ENCODE data around the gene KIF3C. TPM values are rescaled to one million over a fixed set of nuclear protein-coding genes. Genes with fewer than 3 reads are reported as not detected.

The KIF3C gene
- total and polyA plus RNA-seq, 9 of the 15 experiments (the other 6 are each of a cell fraction or from before 2014, with no cell fraction given) = 0.69 to 6.7 (median 3.3) TPM

DNA sequence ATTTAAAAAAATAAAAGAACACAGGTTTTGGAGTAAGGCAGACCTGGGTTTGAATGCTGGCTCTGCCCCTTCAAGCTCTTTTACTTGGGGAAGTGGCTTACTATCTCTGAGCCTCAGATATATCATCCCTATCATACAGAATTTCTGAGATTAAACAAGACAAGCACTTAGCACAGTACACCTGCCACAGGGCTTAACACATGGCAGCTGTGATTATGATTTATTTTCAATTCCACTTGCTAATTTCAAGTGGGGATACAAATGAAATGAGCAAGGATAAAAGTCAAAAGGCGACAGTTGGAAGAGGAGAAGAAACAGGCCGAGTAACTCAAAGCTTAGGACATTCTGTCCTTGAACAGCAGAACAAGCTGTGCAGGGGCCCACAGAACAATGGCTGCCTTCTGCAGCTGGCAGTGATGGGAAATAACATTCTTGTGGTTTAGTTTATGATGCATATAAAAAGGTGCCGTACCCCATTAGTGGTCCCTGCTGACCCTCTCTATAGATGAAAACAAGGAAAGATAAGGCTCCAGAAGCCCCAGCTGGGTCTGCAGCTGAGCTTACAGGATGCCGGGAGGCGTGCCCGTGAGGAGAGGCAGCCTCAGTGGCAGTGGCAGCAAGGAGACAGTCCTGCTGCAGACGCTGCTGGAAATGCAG, 45.3 kb downstream of the KIF3C start:
- no peak for DNase-seq (ENCODE audit: extremely low read depth in 1 of 4, low spot score in 3 of 4)
- Histone ChIP-seq H2AFZ (ENCODE audit: low read depth, low read length) (no peak overlapping the region), H3K27ac (ENCODE audit: extremely low read depth, low read depth, low read length) (no peak overlapping the region), H3K9me1 (ENCODE audit: control insufficient read depth, insufficient read depth, low read length) (no peaks in the 10 kb centered on the region), H3K79me2 (ENCODE audit: control insufficient read depth, insufficient read depth, low read length) (no peaks in the 10 kb centered on the region), H3K4me3 (no peak overlapping the region), H3K9me3 (replicated peaks; ENCODE audit: control insufficient read depth, insufficient read depth, low read depth, low read length) (no peaks in the 10 kb centered on the region), H4K20me1 (replicated peaks; ENCODE audit: control insufficient read depth, insufficient read depth, low read length) (no peaks in the 10 kb centered on the region), H3K27me3 (ENCODE audit: control insufficient read depth in 2 of 2, insufficient read depth in 2 of 2, low read length in 2 of 2) (no peaks in the 10 kb centered on the region), H3K4me1 (replicated peaks in 1 of 2; ENCODE audit: control insufficient read depth in 2 of 2, insufficient read depth in 2 of 2, low read length in 2 of 2) (no peaks in the 10 kb centered on the region), H3K9ac (ENCODE audit: insufficient read depth in 1 of 2, low read depth in 2 of 2, low read length in 2 of 2) (peak overlapping the region in 1 of 2 experiments; percentile 49; a peak in 1 of 4 replicates), H3K4me2 (ENCODE audit: insufficient read depth, low read length) (no peak overlapping the region), H3K36me3 (ENCODE audit: control insufficient read depth, insufficient read depth, low read length) (no peaks in the 10 kb centered on the region)
- WGBS (ENCODE audit: insufficient coverage, low coverage, missing lambda C conversion rate) = 29% methylated on average over 7 of the region's 7 CpGs
- TF ChIP-seq GTF2F1 (IDR thresholded peaks at IDR 0.05; ENCODE audit: low read depth, low read length) = no peak
- TF ChIP-seq CBX2 (IDR thresholded peaks at IDR 0.05; ENCODE audit: insufficient read depth, low read length, poor library complexity, severe bottlenecking) = no peak
- no peak for TF ChIP-seq HEY1 (CRISPR knock-in tag; IDR thresholded peaks at IDR 0.05; ENCODE audit: borderline replicate concordance)
- no peak for TF ChIP-seq RFX7 (CRISPR knock-in tag; IDR thresholded peaks at IDR 0.05)
- TF ChIP-seq, protein P1, sequence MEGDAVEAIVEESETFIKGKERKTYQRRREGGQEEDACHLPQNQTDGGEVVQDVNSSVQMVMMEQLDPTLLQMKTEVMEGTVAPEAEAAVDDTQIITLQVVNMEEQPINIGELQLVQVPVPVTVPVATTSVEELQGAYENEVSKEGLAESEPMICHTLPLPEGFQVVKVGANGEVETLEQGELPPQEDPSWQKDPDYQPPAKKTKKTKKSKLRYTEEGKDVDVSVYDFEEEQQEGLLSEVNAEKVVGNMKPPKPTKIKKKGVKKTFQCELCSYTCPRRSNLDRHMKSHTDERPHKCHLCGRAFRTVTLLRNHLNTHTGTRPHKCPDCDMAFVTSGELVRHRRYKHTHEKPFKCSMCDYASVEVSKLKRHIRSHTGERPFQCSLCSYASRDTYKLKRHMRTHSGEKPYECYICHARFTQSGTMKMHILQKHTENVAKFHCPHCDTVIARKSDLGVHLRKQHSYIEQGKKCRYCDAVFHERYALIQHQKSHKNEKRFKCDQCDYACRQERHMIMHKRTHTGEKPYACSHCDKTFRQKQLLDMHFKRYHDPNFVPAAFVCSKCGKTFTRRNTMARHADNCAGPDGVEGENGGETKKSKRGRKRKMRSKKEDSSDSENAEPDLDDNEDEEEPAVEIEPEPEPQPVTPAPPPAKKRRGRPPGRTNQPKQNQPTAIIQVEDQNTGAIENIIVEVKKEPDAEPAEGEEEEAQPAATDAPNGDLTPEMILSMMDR (IDR thresholded peaks at IDR 0.05 in 2 of 3, conservative IDR thresholded peaks at IDR 0.05 in 1 of 3; ENCODE audit: insufficient read depth in 2 of 3, low read depth in 1 of 3, low read length in 3 of 3) = no peak
- no peak for TF ChIP-seq EP300 (IDR thresholded peaks at IDR 0.05; ENCODE audit: low read length)
- no peak for TF ChIP-seq ZNF41 (CRISPR knock-in tag; conservative IDR thresholded peaks at IDR 0.05)
- no peak for TF ChIP-seq LEF1 (IDR thresholded peaks at IDR 0.05)
- ATAC-seq = no peak
- no TSS peak for BruUV-seq (replicated peaks)
- ChIA-PET CTCF (ENCODE audit: low intra/inter-chr PET ratio) (no interaction called here), POLR2A (interaction anchor here (0.6 to 1.4 kb wide), 5 partner anchors 8 to 69 kb away, joined by 3 read pairs; no protein-coding TSS in a partner anchor)
- FAIRE-seq = no peak
- intact Hi-C loops (cut with micrococcal nuclease) = loop anchor here (10.0 kb wide), 1 partner anchor 202 kb away; no protein-coding TSS in a partner anchor
- in situ Hi-C loops (cut with MboI) = no loop called here
